ENCODE measurements around the gene DIP2C. TPM values are rescaled to one million over a fixed set of nuclear protein-coding genes. Genes with fewer than 3 reads are reported as not detected.

DIP2C gene
- total RNA-seq, 2 donors from 2014 or later: 12.3 to 41.8 TPM

GRCh38 chr10:244227-244626, 445.2 kb downstream of the DIP2C start:
- 68% methylated on average over 7 of the region's 7 CpGs for WGBS
- Histone ChIP-seq H3K9me3 (no peaks in the 10 kb centered on the region), H3K27me3 (replicated peaks; ENCODE audit: insufficient read depth) (no peaks in the 10 kb centered on the region), H3K36me3 (peaks cover 0 to 4% of the 10 kb centered on the region in 2 donors), H3K27ac (no peak overlapping the region), H3K4me3 (no peak overlapping the region), H3K4me1 (replicated peaks) (no peaks in the 10 kb centered on the region)
- TF ChIP-seq, protein P1, sequence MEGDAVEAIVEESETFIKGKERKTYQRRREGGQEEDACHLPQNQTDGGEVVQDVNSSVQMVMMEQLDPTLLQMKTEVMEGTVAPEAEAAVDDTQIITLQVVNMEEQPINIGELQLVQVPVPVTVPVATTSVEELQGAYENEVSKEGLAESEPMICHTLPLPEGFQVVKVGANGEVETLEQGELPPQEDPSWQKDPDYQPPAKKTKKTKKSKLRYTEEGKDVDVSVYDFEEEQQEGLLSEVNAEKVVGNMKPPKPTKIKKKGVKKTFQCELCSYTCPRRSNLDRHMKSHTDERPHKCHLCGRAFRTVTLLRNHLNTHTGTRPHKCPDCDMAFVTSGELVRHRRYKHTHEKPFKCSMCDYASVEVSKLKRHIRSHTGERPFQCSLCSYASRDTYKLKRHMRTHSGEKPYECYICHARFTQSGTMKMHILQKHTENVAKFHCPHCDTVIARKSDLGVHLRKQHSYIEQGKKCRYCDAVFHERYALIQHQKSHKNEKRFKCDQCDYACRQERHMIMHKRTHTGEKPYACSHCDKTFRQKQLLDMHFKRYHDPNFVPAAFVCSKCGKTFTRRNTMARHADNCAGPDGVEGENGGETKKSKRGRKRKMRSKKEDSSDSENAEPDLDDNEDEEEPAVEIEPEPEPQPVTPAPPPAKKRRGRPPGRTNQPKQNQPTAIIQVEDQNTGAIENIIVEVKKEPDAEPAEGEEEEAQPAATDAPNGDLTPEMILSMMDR (IDR thresholded peaks at IDR 0.05): no peak
- TF ChIP-seq POLR2AphosphoS5 (IDR thresholded peaks at IDR 0.05): no peak
- DNase-seq (ENCODE audit: low spot score): no peak
- intact Hi-C loops (cut with DNase I): no loop called here

DNA sequence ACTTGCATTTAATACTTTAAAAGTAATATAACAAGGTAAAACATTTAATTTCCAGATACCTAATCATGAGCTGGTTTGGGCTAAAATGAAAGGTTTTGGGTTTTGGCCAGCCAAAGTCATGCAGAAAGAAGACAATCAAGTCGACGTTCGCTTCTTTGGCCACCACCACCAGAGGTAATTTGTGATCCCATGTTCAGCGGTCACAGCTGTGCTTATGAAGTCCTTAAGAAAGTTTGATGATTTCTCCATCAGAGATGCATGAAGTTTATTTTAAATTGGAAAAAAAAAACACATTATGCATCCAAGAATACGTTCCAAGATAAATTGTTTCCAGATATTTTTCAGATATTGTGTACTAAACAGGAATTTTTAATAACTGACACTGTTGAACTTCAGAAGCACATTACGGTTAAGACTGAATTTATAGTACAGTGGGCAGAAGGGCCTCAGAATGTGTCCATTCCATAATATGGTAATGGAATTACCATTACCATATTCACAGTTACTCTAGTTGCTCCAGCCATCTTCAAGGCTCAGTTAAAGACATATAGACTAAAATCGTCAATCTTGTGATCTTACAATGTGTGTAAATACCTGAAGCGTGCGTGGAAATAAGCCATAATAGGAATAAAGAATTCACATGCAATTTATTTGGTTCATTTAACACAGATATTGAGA, 447.4 kb downstream of the DIP2C start:
- Histone ChIP-seq H3K9me3 (no peaks in the 10 kb centered on the region), H3K4me3 (no peak overlapping the region), H3K27ac (no peak overlapping the region), H3K36me3 (peaks cover 0 to 2% of the 10 kb centered on the region in 2 donors), H3K4me1 (replicated peaks) (no peaks in the 10 kb centered on the region), H3K27me3 (replicated peaks; ENCODE audit: insufficient read depth) (no peaks in the 10 kb centered on the region)
- 73% methylated on average over 9 of the region's 9 CpGs for WGBS
- no peak for DNase-seq (ENCODE audit: low spot score)
- intact Hi-C loops (cut with DNase I): no loop called here
- TF ChIP-seq, protein P1 (IDR thresholded peaks at IDR 0.05): no peak
- TF ChIP-seq POLR2AphosphoS5 (IDR thresholded peaks at IDR 0.05): no peak
- TF ChIP-seq POLR2A (IDR thresholded peaks at IDR 0.05): no peak

DNA sequence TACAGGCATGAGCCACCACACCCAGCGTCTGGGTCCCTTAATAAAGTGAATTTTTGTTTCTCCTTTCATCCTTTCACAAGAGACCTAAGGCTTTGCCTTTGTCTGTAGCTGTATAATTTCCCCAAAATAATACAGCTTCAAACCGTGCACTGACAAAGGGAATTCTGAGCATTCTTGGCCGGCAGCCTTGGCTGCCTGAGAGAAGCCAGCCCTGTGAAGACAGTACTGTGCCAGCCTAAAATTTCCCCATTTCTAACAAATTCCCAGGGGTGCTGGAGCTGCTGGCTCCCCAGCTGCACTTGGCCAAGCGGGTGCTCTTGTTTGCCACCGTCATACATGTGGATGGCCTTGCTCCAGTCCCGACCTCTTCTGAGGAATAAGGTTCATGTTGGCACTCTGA, 448.0 kb downstream of the DIP2C start:
- Histone ChIP-seq H3K36me3 (no peaks in the 10 kb centered on the region), H3K27ac (no peak overlapping the region), H3K9me3 (no peaks in the 10 kb centered on the region), H3K4me3 (no peak overlapping the region), H3K4me1 (replicated peaks) (no peaks in the 10 kb centered on the region), H3K27me3 (replicated peaks; ENCODE audit: insufficient read depth) (no peaks in the 10 kb centered on the region)
- DNase-seq (ENCODE audit: low spot score): no peak
- intact Hi-C loops (cut with DNase I): no loop called here
- TF ChIP-seq, protein P1 (IDR thresholded peaks at IDR 0.05): no peak
- TF ChIP-seq POLR2A (IDR thresholded peaks at IDR 0.05): no peak
- no peak for TF ChIP-seq POLR2AphosphoS5 (IDR thresholded peaks at IDR 0.05)
- WGBS: 48% methylated on average over 6 of the region's 6 CpGs

DNA sequence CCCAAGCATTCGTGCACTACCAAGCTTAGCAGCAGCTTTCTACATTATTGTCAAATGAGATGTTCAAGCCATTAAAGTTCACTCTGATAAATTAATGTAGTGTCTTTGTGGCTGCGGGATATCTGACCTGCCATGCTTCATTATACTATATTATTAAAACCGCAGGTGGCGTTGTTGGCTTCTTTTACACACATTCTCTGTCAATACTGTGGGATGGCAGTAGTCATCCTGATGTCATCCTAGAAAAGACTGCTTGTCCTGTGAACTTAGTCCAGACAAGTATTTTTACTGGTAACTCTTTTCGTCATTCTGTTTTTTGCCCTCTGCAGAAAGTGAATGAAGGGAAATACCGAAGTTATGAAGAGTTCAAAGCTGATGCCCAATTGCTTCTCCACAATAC, 450.4 kb downstream of the DIP2C start:
- WGBS: 67% methylated on average over 6 of the region's 6 CpGs
- intact Hi-C loops (cut with DNase I): no loop called here
- TF ChIP-seq POLR2A (IDR thresholded peaks at IDR 0.05) (no peak), POLR2AphosphoS5 (IDR thresholded peaks at IDR 0.05) (no peak)
- TF ChIP-seq, protein P1 (IDR thresholded peaks at IDR 0.05): no peak
- Histone ChIP-seq H3K27me3 (replicated peaks; ENCODE audit: insufficient read depth) (no peaks in the 10 kb centered on the region), H3K9me3 (no peaks in the 10 kb centered on the region), H3K4me1 (replicated peaks) (no peaks in the 10 kb centered on the region), H3K27ac (no peak overlapping the region), H3K36me3 (no peaks in the 10 kb centered on the region), H3K4me3 (no peak overlapping the region)
- DNase-seq (ENCODE audit: low spot score): no peak

DNA sequence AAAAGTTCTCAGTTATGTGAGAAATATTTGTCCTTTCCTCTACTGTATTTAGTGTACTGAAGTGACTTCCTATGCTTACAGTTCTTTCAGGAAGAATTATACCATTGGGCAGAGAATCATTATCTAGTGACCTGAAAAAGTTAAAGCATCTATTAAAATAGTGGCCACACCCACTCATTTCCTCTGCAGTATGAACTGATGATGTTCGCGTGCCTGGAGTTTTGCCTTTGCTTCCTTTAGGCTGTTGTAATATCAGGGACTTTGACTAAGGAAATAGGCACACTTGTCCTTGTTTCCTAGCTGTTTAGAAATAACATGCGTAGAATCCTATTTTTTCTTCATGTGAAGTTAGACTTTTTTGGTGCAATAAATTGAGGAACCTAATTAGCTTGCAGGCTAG, 453.6 kb downstream of the DIP2C start:
- Histone ChIP-seq H3K4me3 (no peak overlapping the region), H3K27ac (no peak overlapping the region), H3K36me3 (no peaks in the 10 kb centered on the region), H3K27me3 (replicated peaks; ENCODE audit: insufficient read depth) (no peaks in the 10 kb centered on the region), H3K9me3 (no peaks in the 10 kb centered on the region), H3K4me1 (replicated peaks) (no peaks in the 10 kb centered on the region)
- no peak for DNase-seq (ENCODE audit: low spot score)
- TF ChIP-seq, protein P1 (IDR thresholded peaks at IDR 0.05): no peak
- no peak for TF ChIP-seq POLR2AphosphoS5 (IDR thresholded peaks at IDR 0.05)
- TF ChIP-seq POLR2A (IDR thresholded peaks at IDR 0.05): no peak
- intact Hi-C loops (cut with DNase I): no loop called here
- 78% methylated on average over 3 of the region's 3 CpGs for WGBS

Measured in prostate gland (tissue), 2 donors.